Stimulated activated CD8-positive, alpha-beta memory T cell treated with anti-CD3 and anti-CD28 coated beads, Interleukin-7, amount 100 ng/mL, for 24 hours (primary cell): ENCODE measurements around the gene GPR156.
"Not testable (repeated sequence)": the region's sequence is repeated elsewhere in the genome, so short reads cannot be mapped to it uniquely, and the experiment has no call there.

Experiments used
- DNase-seq: peaks from one replicate; pipeline ENCODE4 v3.0.0-alpha.2; 2020; ENCODE audit warnings: low read depth

The GPR156 gene

GRCh38 chr3:120274739-120275167, 10.3 kb downstream of the GPR156 start:
- DNase-seq, result no peak

- no peak for DNase-seq
Observed at GRCh38 chr3:120272286-120272685, 12.7 kb downstream of the GPR156 start.

DNA sequence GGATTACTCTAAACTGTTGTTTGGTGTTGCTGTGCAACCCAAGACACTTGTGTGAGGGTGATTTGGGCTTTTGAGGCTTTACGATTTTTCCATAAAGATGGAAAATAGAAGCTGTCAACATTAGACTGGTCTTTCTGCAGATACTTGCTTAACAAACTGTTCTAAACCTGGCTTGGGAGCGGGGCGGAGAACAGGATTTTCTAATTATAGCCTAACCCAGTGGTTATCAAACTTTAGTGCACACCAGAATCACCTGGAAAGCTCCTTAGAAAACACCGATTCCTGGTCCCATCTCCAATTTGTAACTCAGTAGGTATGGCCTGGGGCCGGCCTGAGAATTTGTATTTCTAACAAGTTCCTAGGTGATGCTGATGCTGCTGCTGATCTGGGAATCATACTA, 19.0 kb downstream of the GPR156 start:
- DNase-seq, result no peak

DNA sequence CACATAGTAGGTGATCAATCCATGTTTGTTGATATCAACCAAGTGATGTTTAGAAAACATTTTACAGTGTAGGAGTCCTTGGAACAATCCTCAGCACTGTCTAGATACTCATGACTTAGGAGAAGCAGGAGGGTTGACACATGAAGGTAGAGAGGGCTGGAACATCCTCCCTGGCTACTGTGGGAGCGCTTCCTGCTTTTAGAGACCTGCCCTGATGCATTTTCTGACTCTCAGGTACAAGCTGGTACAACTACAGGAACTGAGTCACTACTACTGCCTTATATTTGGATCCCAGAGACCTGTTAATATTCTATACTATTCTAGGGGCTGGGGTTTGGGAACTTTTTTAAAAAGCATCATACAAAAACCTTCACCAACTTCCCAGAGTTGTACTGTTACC, 20.1 kb downstream of the GPR156 start:
- DNase-seq, result no peak

DNA sequence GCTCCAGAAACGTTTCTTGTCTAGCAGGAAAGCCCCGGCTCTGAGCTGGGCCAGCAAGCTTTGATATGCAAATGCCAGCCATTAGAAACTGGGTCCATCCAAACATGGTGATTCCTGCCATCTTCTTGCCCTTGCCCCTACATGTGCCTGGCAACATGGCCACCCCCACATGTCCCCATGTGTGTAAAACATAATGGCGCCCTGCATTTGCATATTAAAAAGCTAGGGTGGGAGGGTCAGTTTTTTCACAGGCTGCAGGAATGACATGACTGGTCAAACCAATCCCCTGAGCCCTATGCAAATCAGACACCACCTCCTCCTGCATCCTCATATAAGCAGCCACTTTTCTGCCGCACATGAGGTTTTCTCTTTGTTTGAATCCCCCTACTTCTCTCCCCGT, 21.2 kb downstream of the GPR156 start:
- DNase-seq, result no peak

GRCh38 chr3:120258009-120258408, 27.0 kb downstream of the GPR156 start:
- no peak for DNase-seq

DNA sequence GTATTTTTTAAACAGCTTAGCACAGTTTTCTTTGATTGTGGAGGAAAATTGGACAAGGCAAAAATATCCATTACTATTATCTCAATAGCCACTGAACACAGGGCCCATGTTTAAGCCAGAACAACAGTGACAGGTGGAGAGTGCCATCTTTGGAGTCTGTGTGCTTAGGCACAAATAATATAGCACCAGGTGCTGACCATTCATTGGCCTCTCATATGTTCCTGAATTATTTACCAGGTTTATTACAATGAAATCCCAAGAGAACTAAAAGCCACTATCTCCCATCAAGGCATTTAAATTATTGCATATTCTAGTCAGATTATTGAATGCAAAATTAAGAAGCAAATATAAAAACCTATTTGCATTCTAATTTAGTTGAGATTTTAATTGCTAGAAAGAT, 39.6 kb downstream of the GPR156 start:
- no peak for DNase-seq

DNA sequence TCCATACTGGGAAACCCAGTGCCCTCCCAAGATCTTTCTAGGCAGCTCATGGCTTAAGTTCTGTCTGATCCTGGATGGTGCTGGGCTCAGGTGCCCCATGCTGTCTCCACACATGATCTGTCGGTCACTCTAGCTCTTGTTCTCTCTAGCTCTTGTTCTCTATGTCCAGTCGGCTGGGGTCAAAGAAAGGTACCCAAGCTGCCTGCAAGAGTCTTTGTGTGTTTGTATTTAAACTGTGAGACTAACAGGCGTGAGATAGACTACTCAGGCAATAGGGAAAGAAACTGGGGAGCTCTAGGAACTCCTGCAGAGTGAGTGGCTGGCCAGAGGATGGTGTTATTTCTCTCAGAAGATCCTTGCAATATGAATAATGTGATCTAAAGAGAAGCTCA, 40.2 kb downstream of the GPR156 start:
- no peak for DNase-seq

DNA sequence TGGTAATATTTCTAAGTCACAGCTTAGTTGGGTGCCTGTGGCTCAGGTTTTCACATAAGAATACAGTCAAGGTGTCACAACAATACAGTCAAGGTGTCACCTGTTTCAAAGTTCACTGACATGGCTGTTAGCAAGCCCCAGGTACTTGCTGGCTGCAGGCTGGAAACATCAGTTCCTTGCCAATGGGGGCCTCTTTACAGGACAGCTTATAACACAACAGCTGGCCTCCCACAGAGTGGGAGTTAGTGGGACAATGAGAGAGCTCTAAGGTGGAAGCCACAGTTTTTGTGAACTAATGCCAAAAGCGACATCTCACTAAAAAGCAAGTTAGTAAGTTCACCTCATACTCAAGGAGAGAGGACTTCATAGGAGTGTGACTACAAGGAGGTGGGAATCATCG, 45.4 kb downstream of the GPR156 start:
- DNase-seq, result no peak

DNA sequence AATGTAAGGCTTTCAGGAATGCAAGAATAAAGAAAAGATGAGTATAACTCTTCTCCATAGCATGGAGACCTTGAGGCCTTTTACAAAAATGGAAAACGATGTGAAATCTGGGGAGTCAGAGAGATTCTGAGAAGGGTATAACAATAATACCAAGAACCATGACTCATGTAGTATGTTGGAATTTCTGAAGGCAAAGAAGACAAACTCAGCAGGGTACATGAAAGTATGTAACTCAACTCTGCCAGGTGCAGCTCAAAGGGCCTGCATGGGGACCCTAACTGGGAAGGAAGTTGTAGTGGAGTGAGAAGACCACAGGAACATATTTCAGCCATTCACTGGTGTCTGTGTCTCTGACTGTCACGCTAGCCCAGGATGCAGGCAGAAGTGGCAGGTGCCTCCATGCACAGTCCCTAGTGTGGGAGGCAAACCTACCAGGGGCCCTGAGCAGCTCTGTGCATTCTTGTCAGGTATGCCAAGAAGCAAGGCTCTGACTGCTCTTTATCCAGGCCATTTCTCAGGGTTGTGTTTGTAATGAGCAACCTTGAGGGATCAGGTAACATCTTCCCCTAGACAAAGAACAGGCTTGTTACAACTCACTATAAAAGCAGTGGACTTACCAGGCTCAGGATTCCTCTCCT, 57.2 kb downstream of the GPR156 start:
- DNase-seq, result no peak

GRCh38 chr3:120224237-120224636, 60.8 kb downstream of the GPR156 start:
- DNase-seq, result no peak

- DNase-seq, result no peak
Observed at GRCh38 chr3:120218981-120219380, 66.0 kb downstream of the GPR156 start.

DNA sequence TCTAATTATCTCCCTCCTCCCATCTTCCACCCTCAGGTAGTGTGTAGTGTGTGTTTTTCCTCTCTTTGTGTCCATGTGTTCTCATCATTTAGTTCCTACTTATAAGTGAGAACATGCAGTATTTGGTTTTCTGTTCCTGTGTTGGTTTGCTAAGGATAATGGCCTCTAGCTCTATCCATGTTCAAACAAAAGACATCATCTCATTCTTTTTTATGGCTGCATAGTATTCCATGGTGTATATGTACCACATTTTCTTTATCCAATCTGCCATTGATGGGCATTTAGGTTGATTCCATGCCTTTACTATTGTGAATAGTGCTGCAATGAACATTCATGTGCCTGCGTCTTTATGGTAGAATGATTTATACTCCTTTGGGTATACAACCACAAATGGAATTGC, 68.4 kb downstream of the GPR156 start:
- DNase-seq, result not testable (repeated sequence)

- DNase-seq, result no peak
Observed at GRCh38 chr3:120214176-120214575, 70.8 kb downstream of the GPR156 start.

DNA sequence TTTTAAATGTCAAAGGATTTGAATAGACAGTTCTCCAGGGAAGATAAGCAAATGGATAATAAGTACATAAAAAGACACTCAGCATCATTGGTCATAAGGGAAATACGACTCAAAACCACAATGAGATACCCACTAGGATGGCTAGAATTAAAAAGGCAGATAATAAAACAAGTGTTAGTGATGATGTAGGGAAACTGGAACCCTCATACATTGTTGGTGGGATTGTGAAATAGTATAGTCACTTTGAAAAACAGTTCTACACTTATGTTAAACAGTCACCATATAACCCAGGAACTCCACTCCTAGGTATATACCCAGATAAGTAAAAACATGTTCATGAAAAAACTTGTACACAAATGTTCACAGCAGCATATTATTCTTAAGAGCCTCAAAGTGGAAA, 72.5 kb downstream of the GPR156 start:
- no peak for DNase-seq

- DNase-seq, result no peak
Observed at GRCh38 chr3:120209425-120209824, 75.6 kb downstream of the GPR156 start.

- no peak for DNase-seq
Observed at GRCh38 chr3:120204338-120204737, 80.7 kb downstream of the GPR156 start.

- DNase-seq, result no peak
Observed at GRCh38 chr3:120203621-120204020, 81.4 kb downstream of the GPR156 start.

- DNase-seq, result no peak
Observed at GRCh38 chr3:120203016-120203415, 82.0 kb downstream of the GPR156 start.

DNA sequence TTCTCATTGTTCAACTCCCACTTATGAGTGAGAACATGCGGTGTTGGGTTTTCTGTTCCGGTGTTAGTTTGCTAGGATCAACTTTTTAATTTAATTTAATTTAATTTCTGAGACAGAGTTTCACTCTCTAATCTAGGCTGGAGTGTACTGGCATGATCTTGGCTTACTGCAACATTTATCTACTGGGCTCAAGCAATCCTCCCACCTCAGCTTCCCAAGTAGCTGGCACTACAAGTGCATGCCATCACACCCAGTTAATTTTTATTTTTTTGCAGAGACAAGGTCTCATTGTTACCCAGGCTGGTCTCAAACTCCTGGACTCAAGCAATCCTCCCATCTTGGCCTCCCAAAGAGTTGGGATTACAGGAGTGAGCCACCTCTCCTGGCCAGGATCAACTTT, 82.7 kb downstream of the GPR156 start:
- no peak for DNase-seq

GRCh38 chr3:120200493-120201235, 84.4 kb downstream of the GPR156 start:
- DNase-seq, result no peak

- DNase-seq, result no peak
Observed at GRCh38 chr3:120198305-120198878, 86.6 kb downstream of the GPR156 start.

DNA sequence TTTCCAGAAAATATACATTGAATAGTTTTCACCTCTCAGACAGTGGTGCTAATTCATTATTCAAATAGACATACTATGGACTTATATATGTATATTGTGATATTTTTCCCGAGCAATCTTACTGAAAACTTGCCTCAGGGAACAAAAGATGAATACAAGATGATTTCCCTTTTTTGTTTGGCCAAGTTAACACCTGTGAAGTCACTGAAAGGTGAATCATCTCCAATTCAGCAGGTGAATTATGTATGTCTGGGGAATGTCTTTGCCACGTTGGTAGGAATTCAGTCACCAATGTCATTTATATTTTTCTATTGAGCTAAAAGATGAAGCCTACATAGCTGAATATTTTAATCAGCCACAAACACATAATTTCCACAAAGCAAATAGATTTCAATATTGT, 88.2 kb downstream of the GPR156 start:
- DNase-seq, result no peak

- DNase-seq, result no peak
Observed at GRCh38 chr3:120196333-120196732, 88.7 kb downstream of the GPR156 start.
